Fibroblast of lung (primary cell): ENCODE measurements around the gene GABBR2. TPM values are rescaled to one million over a fixed set of nuclear protein-coding genes. Genes with fewer than 3 reads are reported as not detected.

Experiments
- DNase-seq, 2 donors: peaks; one replicate each; pipeline versions ENCODE4 v3.0.0 to v3.0.0-alpha.2; 2010; ENCODE audit warnings: low read depth in 2 of 2
- H2AFZ ChIP-seq: 2 replicates; pipeline ENCODE4 v1.5.1; 2012; ENCODE audit warnings: low read length, control low read depth, inconsistent platforms
- H3K27ac ChIP-seq: 2 replicates; pipeline ENCODE4 v1.5.1; 2011; ENCODE audit warnings: low read length, control low read depth; ENCODE audit not compliant: insufficient read depth
- H3K27me3 ChIP-seq: 2 replicates; pipeline ENCODE4 v1.5.1; 2011; ENCODE audit warnings: mild to moderate bottlenecking, low read length; ENCODE audit not compliant: control insufficient read depth, insufficient read depth
- H3K36me3 ChIP-seq: 2 replicates; pipeline ENCODE4 v1.5.1; 2011; ENCODE audit warnings: low read length; ENCODE audit not compliant: control insufficient read depth, insufficient read depth
- H3K4me1 ChIP-seq: 2 replicates; pipeline ENCODE4 v1.5.1; 2011; ENCODE audit warnings: low read length; ENCODE audit not compliant: control insufficient read depth, insufficient read depth; ENCODE audit errors: extremely low read depth
- H3K4me2 ChIP-seq: 2 replicates; pipeline ENCODE4 v1.5.1; 2011; ENCODE audit warnings: low read length, control low read depth; ENCODE audit not compliant: insufficient read depth; ENCODE audit errors: extremely low read depth
- H3K4me3 ChIP-seq, 4 experiments: fragments of 200-600 bp in 1 of 4; sonication (generic) in 1 of 4; replicated peaks in 1 of 4; 2 replicates each; pipeline ENCODE4 v1.5.1; 2011 to 2016; ENCODE audit warnings: low read length in 4 of 4, low read depth in 3 of 4, mild to moderate bottlenecking in 3 of 4, control low read depth in 2 of 4, inconsistent platforms in 1 of 4, mixed read lengths in 1 of 4; ENCODE audit not compliant: insufficient read depth in 1 of 4; ENCODE audit errors: control extremely low read depth in 1 of 4
- H3K79me2 ChIP-seq: 2 replicates; pipeline ENCODE4 v1.5.1; 2012; ENCODE audit warnings: mild to moderate bottlenecking, low read length, inconsistent platforms; ENCODE audit not compliant: control insufficient read depth, insufficient read depth
- H3K9ac ChIP-seq: 2 replicates; pipeline ENCODE4 v1.5.1; 2011; ENCODE audit warnings: mild to moderate bottlenecking, low read length, control low read depth; ENCODE audit not compliant: insufficient read depth
- H3K9me3 ChIP-seq: 2 replicates; pipeline ENCODE4 v1.5.1; 2012; ENCODE audit warnings: low read depth, low read length; ENCODE audit not compliant: control insufficient read depth, insufficient read depth
- H4K20me1 ChIP-seq: 2 replicates; pipeline ENCODE4 v1.5.1; 2011; ENCODE audit warnings: low read length; ENCODE audit not compliant: control insufficient read depth, insufficient read depth; ENCODE audit errors: extremely low read depth
- CTCF ChIP-seq, 2 donors: IDR thresholded peaks in 1 of 2; conservative IDR thresholded peaks in 1 of 2; 1 replicate in 1 of 2; 2 replicates in 1 of 2; pipeline ENCODE4 v1.5.1; 2011 to 2012; ENCODE audit warnings: low read length in 2 of 2, control low read depth in 1 of 2, inconsistent platforms in 1 of 2, low read depth in 1 of 2, mild to moderate bottlenecking in 1 of 2
- EZH2 ChIP-seq: IDR thresholded peaks from 2 replicates; pipeline ENCODE4 v1.5.1; 2012; ENCODE audit warnings: low read length, control low read depth, mild to moderate bottlenecking; ENCODE audit errors: missing control alignments
- polyA plus RNA-seq, 2 donors: library from polyadenylated mRNA; depleted of rRNA in 1 of 2; stranded (reverse) in 1 of 2; unstranded in 1 of 2; fragments of >200 nt; gene quantifications; 2 replicates each; pipeline ENCODE4 v1.2.1, GENCODE V29; 2011 to 2012; ENCODE audit warnings: missing spikeins in 1 of 2
- total RNA-seq: library from RNA; depleted of rRNA; stranded (reverse); fragments of >200 nt; gene quantifications from 2 replicates; pipeline ENCODE4 v1.2.1, GENCODE V29; 2014

GABBR2 gene
- total and polyA plus RNA-seq, 2 donors (not counting 1 experiment from before 2014, with no cell fraction given), result 0.32 to 0.33 TPM

- H3K79me2 ChIP-seq, result no peaks in the 10 kb centered on the region
- H3K27ac ChIP-seq, result no peak overlapping the region
- no peaks in the 10 kb centered on the region for H3K27me3 ChIP-seq
- H3K4me1 ChIP-seq, result no peaks in the 10 kb centered on the region
- no peak overlapping the region for H3K4me2 ChIP-seq
- no peak overlapping the region for H3K4me3 ChIP-seq
- H4K20me1 ChIP-seq, result no peaks in the 10 kb centered on the region
- no peak overlapping the region for H3K9ac ChIP-seq
- no peaks in the 10 kb centered on the region for H3K36me3 ChIP-seq
- DNase-seq, result no peak
- TF ChIP-seq CTCF (conservative IDR thresholded peaks at IDR 0.05 in 1 of 2, IDR thresholded peaks at IDR 0.05 in 1 of 2; ENCODE audit: low read depth in 1 of 2, low read length in 2 of 2) (no peak), EZH2 (no peak)
- no peaks in the 10 kb centered on the region for H3K9me3 ChIP-seq
- no peak overlapping the region for H2AFZ ChIP-seq
Measured at GRCh38 chr9:98477884-98478283, 230.9 kb downstream of the GABBR2 start.

GRCh38 chr9:98472216-98472615 is 236.5 kb downstream of the GABBR2 start:
- DNase-seq, result no peak
- Histone ChIP-seq H2AFZ (no peak overlapping the region), H3K27ac (no peak overlapping the region), H3K79me2 (no peaks in the 10 kb centered on the region), H3K27me3 (no peaks in the 10 kb centered on the region), H3K9me3 (no peaks in the 10 kb centered on the region), H3K9ac (no peak overlapping the region), H3K36me3 (no peaks in the 10 kb centered on the region), H3K4me1 (no peaks in the 10 kb centered on the region), H3K4me3 (no peak overlapping the region), H3K4me2 (no peak overlapping the region), H4K20me1 (no peaks in the 10 kb centered on the region)
- no peak for TF ChIP-seq EZH2
- TF ChIP-seq CTCF (conservative IDR thresholded peaks at IDR 0.05 in 1 of 2, IDR thresholded peaks at IDR 0.05 in 1 of 2; ENCODE audit: low read depth in 1 of 2, low read length in 2 of 2), result no peak

GRCh38 chr9:98471185-98471584 is 237.6 kb downstream of the GABBR2 start:
- no peak overlapping the region for H2AFZ ChIP-seq
- H3K4me1 ChIP-seq, result no peaks in the 10 kb centered on the region
- no peak overlapping the region for H3K27ac ChIP-seq
- no peaks in the 10 kb centered on the region for H3K36me3 ChIP-seq
- no peak for DNase-seq
- no peak overlapping the region for H3K4me3 ChIP-seq
- no peaks in the 10 kb centered on the region for H3K9me3 ChIP-seq
- no peaks in the 10 kb centered on the region for H4K20me1 ChIP-seq
- H3K79me2 ChIP-seq, result no peaks in the 10 kb centered on the region
- no peak overlapping the region for H3K9ac ChIP-seq
- no peaks in the 10 kb centered on the region for H3K27me3 ChIP-seq
- TF ChIP-seq CTCF (conservative IDR thresholded peaks at IDR 0.05 in 1 of 2, IDR thresholded peaks at IDR 0.05 in 1 of 2; ENCODE audit: low read depth in 1 of 2, low read length in 2 of 2), result no peak
- TF ChIP-seq EZH2, result no peak
- H3K4me2 ChIP-seq, result no peak overlapping the region
